SK-N-MC (cell line): Measurements from ENCODE around the gene ZEB2.

Source experiments
- DNase-seq: peaks from one replicate; pipeline ENCODE4 v3.0.0-alpha.2; 2011; ENCODE audit warnings: low read depth, low spot score
- H3K27ac ChIP-seq: fragments of 200-600 bp; sonication (generic); 2 replicates; pipeline ENCODE4 v1.5.1; 2016; ENCODE audit warnings: mixed run types
- H3K36me3 ChIP-seq: fragments of 200-600 bp; sonication (generic); 2 replicates; pipeline ENCODE4 v1.6.1; 2017; ENCODE audit warnings: antibody characterized with exemption, low read length, mixed read lengths; ENCODE audit not compliant: insufficient read depth
- H3K4me3 ChIP-seq: fragments of 200-600 bp; sonication (generic); 2 replicates; pipeline ENCODE4 v1.5.1; 2016
- H3K9ac ChIP-seq: fragments of 200-600 bp; sonication (generic); 2 replicates; pipeline ENCODE4 v1.8.0; 2017; ENCODE audit warnings: mixed run types, mixed read lengths; ENCODE audit not compliant: insufficient read length
- H3K9me3 ChIP-seq: fragments of 200-600 bp; sonication (generic); 2 replicates; pipeline ENCODE4 v1.6.1; 2017; ENCODE audit warnings: low read depth, mild to moderate bottlenecking, antibody characterized with exemption, low read length, moderate library complexity, mixed read lengths
- EZH2 ChIP-seq: fragments of 200-600 bp; sonication (generic); IDR thresholded peaks from one replicate; pipeline ENCODE4 v1.6.1; 2017; ENCODE audit warnings: antibody characterized with exemption
- FOXP2 ChIP-seq: optimal IDR thresholded peaks from 2 replicates; pipeline ENCODE3; 2011; ENCODE audit warnings: mild to moderate bottlenecking, moderate library complexity; ENCODE audit not compliant: insufficient read depth; ENCODE audit errors: extremely low read length, control extremely low read depth
- POLR2AphosphoS5 ChIP-seq: IDR thresholded peaks from 2 replicates; pipeline ENCODE4 v1.6.1; 2012; ENCODE audit warnings: mild to moderate bottlenecking, low read depth, low read length, borderline replicate concordance

Gene ZEB2

DNA sequence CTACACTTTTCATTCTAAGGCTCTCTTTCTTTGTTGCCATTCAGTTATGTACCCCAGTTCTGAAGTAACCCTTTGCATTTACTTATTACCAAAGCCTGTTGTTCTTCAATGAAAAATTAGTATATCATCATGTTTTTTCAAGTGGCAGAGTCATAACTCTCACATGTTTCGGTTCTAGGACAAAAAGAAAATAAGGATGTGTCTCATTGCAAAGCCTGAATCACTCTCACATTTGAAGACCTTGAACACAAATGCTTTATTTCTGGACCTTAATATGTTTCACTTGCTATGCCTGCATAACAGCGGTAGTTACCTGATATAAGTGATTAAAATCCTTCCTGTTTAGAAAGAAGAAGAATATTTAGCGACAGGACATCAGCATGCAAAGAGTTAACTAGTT lies 49.1 kb downstream of the ZEB2 start:
- no peak overlapping the region for H3K4me3 ChIP-seq
- H3K27ac ChIP-seq, result peak overlapping the region; percentile 73

DNA sequence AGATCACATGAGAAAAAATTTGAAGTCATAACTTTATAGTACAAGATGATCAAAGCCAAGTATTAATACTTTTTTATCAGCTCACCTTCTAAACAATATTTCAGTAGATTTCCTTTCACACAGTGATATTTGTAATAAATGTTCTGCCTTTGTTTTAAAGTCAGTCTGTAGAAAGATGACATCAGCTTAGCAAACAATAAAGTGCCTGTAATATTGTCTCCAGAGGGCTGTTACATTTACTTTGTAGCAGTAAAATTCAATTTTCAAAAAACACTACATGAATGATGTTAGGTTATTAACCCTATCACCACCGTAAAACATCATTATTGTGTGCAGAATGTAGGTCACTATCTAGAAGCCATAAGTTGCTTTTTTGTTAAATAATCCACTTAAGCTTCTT lies 49.6 kb downstream of the ZEB2 start:
- H3K9ac ChIP-seq, result peak overlapping the region; percentile 28
- TF ChIP-seq POLR2AphosphoS5 (no peak), FOXP2 (no peak)
- peaks cover 86% of the 10 kb centered on the region for H3K36me3 ChIP-seq
- H3K4me3 ChIP-seq, result no peak overlapping the region
- DNase-seq, result no peak
- H3K27ac ChIP-seq, result peak overlapping the region; percentile 73
- no peaks in the 10 kb centered on the region for H3K9me3 ChIP-seq

More for the DNA sequence above, 49.1 kb downstream of the ZEB2 start:
- DNase-seq, result no peak
- TF ChIP-seq FOXP2, result no peak
- no peak for TF ChIP-seq POLR2AphosphoS5
- no peak for TF ChIP-seq EZH2
- Histone ChIP-seq H3K9ac (peak overlapping the region; percentile 28), H3K36me3 (peaks cover 86% of the 10 kb centered on the region), H3K9me3 (no peaks in the 10 kb centered on the region)

DNA sequence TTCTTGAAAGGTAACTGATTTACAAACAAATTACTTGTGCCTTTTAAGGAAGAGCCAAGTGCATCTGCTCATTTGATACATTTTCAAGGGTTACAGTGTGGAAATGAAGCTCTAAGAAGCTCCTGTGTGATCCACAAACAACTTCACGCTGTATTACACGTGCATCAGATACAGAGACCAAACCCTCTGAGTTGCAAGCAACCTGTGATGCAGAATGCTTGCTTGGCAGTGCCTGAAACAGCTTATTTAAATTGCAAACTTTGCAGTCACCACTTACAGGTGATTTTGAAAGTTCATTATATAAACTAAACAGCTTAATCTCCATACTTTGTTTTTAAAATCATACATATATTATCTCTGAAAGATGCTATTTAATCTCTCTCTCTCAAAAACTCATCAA lies 50.1 kb downstream of the ZEB2 start:
- no peak for DNase-seq
- Histone ChIP-seq H3K4me3 (no peak overlapping the region), H3K36me3 (peaks cover 86% of the 10 kb centered on the region), H3K9ac (no peak overlapping the region), H3K9me3 (no peaks in the 10 kb centered on the region), H3K27ac (peak overlapping the region; percentile 73)
- TF ChIP-seq FOXP2 (no peak), POLR2AphosphoS5 (no peak), EZH2 (no peak)

GRCh38 chr2:144468823-144469595 lies 50.9 kb downstream of the ZEB2 start:
- TF ChIP-seq POLR2AphosphoS5 (no peak), FOXP2 (no peak), EZH2 (no peak)
- Histone ChIP-seq H3K9ac (no peak overlapping the region), H3K9me3 (no peaks in the 10 kb centered on the region), H3K27ac (peak overlapping the region; percentile 73), H3K36me3 (peaks cover 84% of the 10 kb centered on the region), H3K4me3 (no peak overlapping the region)
- no peak for DNase-seq

DNA sequence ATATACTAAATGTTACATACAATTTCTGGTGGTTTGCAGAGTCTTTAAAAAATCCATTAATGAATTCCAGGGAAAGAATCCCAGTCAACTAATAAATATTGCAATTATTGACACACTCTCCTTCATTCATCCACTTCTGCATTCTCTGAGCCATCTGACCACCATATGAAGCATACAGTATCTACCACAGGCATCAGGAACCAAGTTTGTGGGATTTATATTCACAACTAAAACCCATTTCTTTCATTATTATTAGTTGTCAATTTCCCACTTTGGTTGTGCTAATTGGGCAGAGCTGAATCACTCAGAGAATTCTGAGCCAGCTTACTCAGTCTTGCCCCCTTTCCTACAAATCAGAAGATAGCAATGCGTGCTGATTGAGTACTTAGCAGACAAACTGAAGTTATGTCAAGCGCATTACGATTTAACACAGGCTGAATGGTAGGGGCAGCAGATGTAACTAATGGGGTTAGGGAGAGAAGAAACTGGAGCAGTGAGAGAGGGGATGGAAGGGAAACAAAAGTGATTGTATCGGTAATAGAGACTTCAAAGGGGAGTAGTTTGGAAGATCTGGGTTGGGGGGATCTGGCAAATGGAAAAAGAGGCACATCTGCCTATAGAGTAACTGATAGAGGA lies 52.3 kb downstream of the ZEB2 start:
- H3K9ac ChIP-seq, result no peak overlapping the region
- TF ChIP-seq EZH2 (no peak), POLR2AphosphoS5 (no peak), FOXP2 (no peak)
- no peaks in the 10 kb centered on the region for H3K9me3 ChIP-seq
- 0 out of 2 replicates have a peak overlapping the region, but pooled peaks have one; percentile 51 for H3K27ac ChIP-seq
- H3K4me3 ChIP-seq, result no peak overlapping the region
- H3K36me3 ChIP-seq, result peaks cover 83% of the 10 kb centered on the region
- no peak for DNase-seq

- H3K4me3 ChIP-seq, result no peak overlapping the region
- H3K36me3 ChIP-seq, result peaks cover 82% of the 10 kb centered on the region
- DNase-seq, result no peak
These were observed 53.3 kb downstream of the ZEB2 start for GRCh38 chr2:144466637-144467036.

DNA sequence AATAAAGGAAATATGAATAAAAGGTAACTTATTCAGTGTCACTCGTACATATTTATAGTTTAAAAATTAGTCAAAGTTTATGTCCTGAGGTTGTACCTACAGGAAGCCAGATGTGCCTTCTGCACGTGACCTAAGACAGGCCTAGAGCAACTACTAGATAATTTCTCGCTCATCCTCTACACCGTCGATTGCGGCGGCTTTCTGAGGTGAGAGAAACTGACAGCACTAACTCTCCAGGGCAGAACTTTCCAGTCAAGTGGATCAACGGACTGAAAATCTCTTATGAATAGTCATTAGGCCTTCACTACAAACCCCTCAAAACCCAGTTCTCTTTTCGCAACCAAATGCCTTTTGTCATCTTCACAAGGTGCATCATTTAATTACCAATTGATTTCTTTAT lies 54.2 kb downstream of the ZEB2 start:
- no peak overlapping the region for H3K9ac ChIP-seq
- no peak for DNase-seq
- no peak for TF ChIP-seq EZH2
- no peak for TF ChIP-seq FOXP2
- TF ChIP-seq POLR2AphosphoS5, result no peak
- H3K27ac ChIP-seq, result peak overlapping the region; percentile 14; the same call in 1 of the 2 replicates
- H3K9me3 ChIP-seq, result no peaks in the 10 kb centered on the region
- no peak overlapping the region for H3K4me3 ChIP-seq
- peaks cover 74% of the 10 kb centered on the region for H3K36me3 ChIP-seq

More at GRCh38 chr2:144466637-144467036, 53.3 kb downstream of the ZEB2 start:
- peak overlapping the region; percentile 51 for H3K27ac ChIP-seq
- TF ChIP-seq EZH2 (no peak), FOXP2 (no peak), POLR2AphosphoS5 (no peak)
- no peaks in the 10 kb centered on the region for H3K9me3 ChIP-seq
- no peak overlapping the region for H3K9ac ChIP-seq

GRCh38 chr2:144464730-144465129 lies 55.2 kb downstream of the ZEB2 start:
- 0 out of 2 replicates have a peak overlapping the region, but pooled peaks have one; percentile 22 for H3K27ac ChIP-seq
- H3K9me3 ChIP-seq, result no peaks in the 10 kb centered on the region
- H3K36me3 ChIP-seq, result peaks cover 64% of the 10 kb centered on the region
- no peak overlapping the region for H3K4me3 ChIP-seq
- no peak for DNase-seq
- TF ChIP-seq EZH2 (no peak), POLR2AphosphoS5 (no peak), FOXP2 (no peak)
- no peak overlapping the region for H3K9ac ChIP-seq
